GM12891 (cell line): Measurements from ENCODE around the gene OR1J1.

Experiments
- PAX5 ChIP-seq: IDR thresholded peaks from 2 replicates; pipeline ENCODE4 v1.6.1; 2011; ENCODE audit warnings: low read length, moderate library complexity, mild to moderate bottlenecking; ENCODE audit not compliant: insufficient read depth, severe bottlenecking
- POLR2A ChIP-seq: IDR thresholded peaks from 2 replicates; pipeline ENCODE4 v1.6.1; 2011; ENCODE audit warnings: low read depth, low read length, control low read depth
- POLR2AphosphoS5 ChIP-seq: IDR thresholded peaks from 2 replicates; pipeline ENCODE4 v1.6.1; 2011; ENCODE audit warnings: low read depth, low read length, control low read depth
- SPI1 ChIP-seq: IDR thresholded peaks from 2 replicates; pipeline ENCODE4 v1.6.1; 2011; ENCODE audit warnings: low read depth, low read length, control low read depth
- TAF1 ChIP-seq: IDR thresholded peaks from 2 replicates; pipeline ENCODE4 v1.6.1; 2011; ENCODE audit warnings: low read depth, low read length, control low read depth

DNA sequence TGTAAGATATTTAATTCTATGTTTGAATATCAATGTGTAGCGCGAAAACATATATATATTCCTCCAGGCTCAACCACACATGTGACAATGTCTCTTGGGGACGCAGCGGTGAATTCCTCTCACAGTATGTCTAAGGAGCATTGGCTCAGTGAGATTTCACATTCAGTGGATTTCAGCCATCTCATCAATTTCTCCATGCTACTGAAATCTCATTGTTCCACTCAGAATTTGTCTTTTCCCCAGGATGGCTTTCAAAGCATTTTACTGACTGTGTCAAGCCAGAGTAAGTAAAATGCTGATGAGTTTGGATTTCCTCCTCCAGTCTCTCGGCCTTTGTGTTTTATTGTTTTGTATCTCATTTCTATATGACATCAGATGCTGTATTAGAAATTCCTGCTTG is 1.3 kb upstream of the OR1J1 start:
- no peak for TF ChIP-seq POLR2A
- TF ChIP-seq POLR2AphosphoS5 = no peak
- no peak for TF ChIP-seq SPI1
- TF ChIP-seq PAX5 = no peak
- no peak for TF ChIP-seq TAF1
